HFFc6 (cell line): ENCODE data around the gene ANTXR2. TPM values are rescaled to one million over a fixed set of nuclear protein-coding genes. Genes with fewer than 3 reads are reported as not detected.

ENCODE experiments used
- DNase-seq: peaks from one replicate; pipeline ENCODE4 v3.0.0-alpha.2; 2018
- H3K27ac Mint-ChIP-seq: 2 replicates; pipeline ENCODE4 v1.8.0; 2020; ENCODE audit warnings: mild to moderate bottlenecking, mixed read lengths
- H3K27me3 Mint-ChIP-seq: 2 replicates; pipeline ENCODE4 v1.8.0; 2021; ENCODE audit warnings: mild to moderate bottlenecking, moderate library complexity, mixed read lengths; ENCODE audit not compliant: insufficient read depth
- H3K36me3 Mint-ChIP-seq: 2 replicates; pipeline ENCODE4 v1.8.0; 2021; ENCODE audit warnings: low read depth, mixed read lengths
- H3K4me1 Mint-ChIP-seq: 2 replicates; pipeline ENCODE4 v1.8.0; 2020; ENCODE audit warnings: low read depth, mixed read lengths
- H3K4me3 Mint-ChIP-seq: 2 replicates; pipeline ENCODE4 v1.8.0; 2020; ENCODE audit warnings: mild to moderate bottlenecking, moderate library complexity, mixed read lengths
- H3K9me3 Mint-ChIP-seq: 2 replicates; pipeline ENCODE4 v1.8.0; 2020; ENCODE audit warnings: mild to moderate bottlenecking, mixed read lengths
- CTCF ChIP-seq: fragments of 200-600 bp; sonication (generic); IDR thresholded peaks from 2 replicates; pipeline ENCODE4 v1.5.0; 2021; ENCODE audit warnings: antibody characterized with exemption, mild to moderate bottlenecking
- total RNA-seq, 6 experiments: library from RNA; stranded (reverse); fragmentation: NEBNext Ultra II Directional; extraction: Animal tissue kit (Norgen Biotek cat#: 25700); gene quantifications; 2 replicates in 1 of 6; 3 replicates in 5 of 6; pipeline ENCODE4 v1.2.3, GENCODE V29; 2021

The ANTXR2 gene
- total RNA-seq, 6 experiments from 2014 or later: 137 to 198 (median 144) TPM

DNA sequence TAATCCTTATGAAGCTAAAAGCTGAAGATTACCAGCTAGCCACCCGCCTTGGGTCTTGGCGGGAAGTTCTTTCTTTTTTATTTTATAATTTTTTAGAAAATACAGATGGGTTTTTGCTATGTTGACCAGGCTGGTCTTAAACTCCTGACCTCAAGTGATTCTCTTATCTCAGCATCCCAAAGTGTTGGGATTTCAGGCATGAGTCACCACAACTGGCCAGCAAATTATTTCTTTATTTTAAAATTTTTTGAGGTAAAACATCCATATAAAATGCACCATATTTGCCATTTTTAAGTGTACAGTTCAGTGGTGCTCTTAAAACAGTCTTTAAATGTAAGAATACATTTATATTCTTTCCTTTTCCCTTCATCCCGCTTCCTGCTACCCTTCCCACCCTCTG is 40.6 kb upstream of the ANTXR2 start:
- H3K9me3 Mint-ChIP-seq: peaks cover 11% of the 10 kb centered on the region
- peaks cover 43% of the 10 kb centered on the region for H3K4me1 Mint-ChIP-seq
- no peak overlapping the region for H3K27ac Mint-ChIP-seq
- TF ChIP-seq CTCF: no peak
- no peak for DNase-seq
- H3K36me3 Mint-ChIP-seq: peaks cover 18% of the 10 kb centered on the region
- no peaks in the 10 kb centered on the region for H3K27me3 Mint-ChIP-seq
- no peak overlapping the region for H3K4me3 Mint-ChIP-seq

DNA sequence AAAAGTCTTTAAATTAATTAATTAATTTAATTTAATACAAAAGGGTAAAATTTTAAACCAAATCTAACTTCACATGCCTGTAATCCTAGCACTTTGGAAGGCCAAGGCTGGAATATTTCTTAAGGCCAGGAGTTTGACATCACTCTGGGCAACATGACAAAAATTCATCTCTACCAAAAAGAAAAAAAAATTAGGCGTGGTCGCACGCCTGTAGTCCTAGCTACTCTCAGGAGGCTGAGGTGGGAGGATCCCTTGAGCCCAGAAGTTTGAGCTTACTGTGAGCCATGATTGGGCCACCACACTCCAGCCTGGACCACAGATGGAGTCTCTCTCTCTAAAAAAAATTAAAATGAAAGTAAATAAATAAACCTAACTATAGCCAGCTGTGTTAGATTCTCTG is 39.2 kb upstream of the ANTXR2 start:
- peaks cover 43% of the 10 kb centered on the region for H3K4me1 Mint-ChIP-seq
- no peaks in the 10 kb centered on the region; the same call in 1 of the 2 replicates for H3K27me3 Mint-ChIP-seq
- H3K27ac Mint-ChIP-seq: no peak overlapping the region
- no peak overlapping the region for H3K4me3 Mint-ChIP-seq
- no peak for TF ChIP-seq CTCF
- DNase-seq: no peak
- peaks cover 14% of the 10 kb centered on the region for H3K36me3 Mint-ChIP-seq
- peaks cover 10% of the 10 kb centered on the region for H3K9me3 Mint-ChIP-seq

DNA sequence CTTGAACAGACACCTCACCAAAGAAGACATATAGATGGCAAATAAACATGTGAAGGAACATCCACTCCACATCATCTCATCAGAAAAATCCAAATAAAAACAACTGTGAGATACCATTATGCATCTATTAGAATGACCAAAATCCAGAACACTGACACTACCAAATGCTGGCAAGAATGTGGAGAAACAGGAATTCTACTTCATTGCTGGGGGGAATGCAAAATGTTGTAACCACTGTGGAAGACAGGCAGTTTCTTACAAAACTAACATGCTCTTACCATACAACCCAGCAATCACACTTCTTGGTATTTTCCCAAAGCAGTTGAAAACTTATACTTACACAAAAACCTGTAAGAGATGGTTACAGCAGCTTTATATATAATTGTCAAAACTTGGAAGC is 38.2 kb upstream of the ANTXR2 start:
- H3K36me3 Mint-ChIP-seq: peaks cover 20% of the 10 kb centered on the region
- H3K9me3 Mint-ChIP-seq: peaks cover 20% of the 10 kb centered on the region
- TF ChIP-seq CTCF: no peak
- no peak for DNase-seq
- no peaks in the 10 kb centered on the region; the same call in 1 of the 2 replicates for H3K27me3 Mint-ChIP-seq
- peaks cover 43% of the 10 kb centered on the region for H3K4me1 Mint-ChIP-seq
- H3K4me3 Mint-ChIP-seq: no peak overlapping the region
- no peak overlapping the region for H3K27ac Mint-ChIP-seq

- Mint-ChIP-seq H3K36me3 (peaks cover 26% of the 10 kb centered on the region), H3K9me3 (peaks cover 21% of the 10 kb centered on the region), H3K4me1 (peaks cover 8% of the 10 kb centered on the region), H3K27me3 (no peaks in the 10 kb centered on the region; the same call in 1 of the 2 replicates), H3K27ac (no peak overlapping the region), H3K4me3 (no peak overlapping the region)
- TF ChIP-seq CTCF: no peak
- DNase-seq: no peak
These were observed 34.3 kb upstream of the ANTXR2 start for GRCh38 chr4:80107374-80107773.

- Mint-ChIP-seq H3K36me3 (peaks cover 26% of the 10 kb centered on the region), H3K27me3 (no peaks in the 10 kb centered on the region; the same call in 1 of the 2 replicates), H3K9me3 (peaks cover 21% of the 10 kb centered on the region), H3K4me3 (no peak overlapping the region), H3K4me1 (peaks cover 15% of the 10 kb centered on the region), H3K27ac (no peak overlapping the region)
- no peak for TF ChIP-seq CTCF
- no peak for DNase-seq
These were observed 31.9 kb upstream of the ANTXR2 start for GRCh38 chr4:80104927-80105326.

DNA sequence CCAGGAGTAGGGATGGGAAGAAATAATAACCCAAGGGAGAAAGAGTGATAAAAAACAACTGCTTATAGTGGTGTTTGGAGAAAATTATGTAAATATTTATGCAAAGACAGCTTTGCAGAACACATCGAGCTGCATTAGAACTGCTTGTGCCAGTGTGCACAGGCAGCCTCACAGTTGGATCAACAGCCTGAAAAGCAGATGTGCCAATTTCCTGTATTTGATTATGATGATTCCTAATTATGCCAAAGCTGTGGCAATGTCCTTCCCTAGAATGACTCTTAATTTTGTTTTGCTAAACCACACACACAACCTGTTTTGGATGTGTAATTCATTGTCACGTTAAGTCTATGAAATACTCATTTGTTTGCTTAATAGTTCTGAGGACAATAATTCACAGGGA is 30.6 kb upstream of the ANTXR2 start:
- H3K36me3 Mint-ChIP-seq: peaks cover 26% of the 10 kb centered on the region
- H3K9me3 Mint-ChIP-seq: peaks cover 21% of the 10 kb centered on the region
- no peaks in the 10 kb centered on the region; the same call in 1 of the 2 replicates for H3K27me3 Mint-ChIP-seq
- peaks cover 27% of the 10 kb centered on the region for H3K4me1 Mint-ChIP-seq
- no peak overlapping the region for H3K4me3 Mint-ChIP-seq
- no peak for DNase-seq
- H3K27ac Mint-ChIP-seq: no peak overlapping the region
- TF ChIP-seq CTCF: no peak
